Sigmoid colon (tissue), 4 donors: ENCODE data around the gene NLGN4X.

Source experiments
- CTCF ChIP-seq, 4 experiments: fragments of 450-650 bp in 3 of 4; fragments of 200-600 bp in 1 of 4; IDR thresholded peaks; one replicate each; pipeline ENCODE4 v1.5.1; 2016 to 2019; ENCODE audit warnings: antibody characterized with exemption in 4 of 4, mild to moderate bottlenecking in 3 of 4, moderate library complexity in 2 of 4
- POLR2A ChIP-seq, 2 donors: fragments of 450-650 bp; IDR thresholded peaks; one replicate each; pipeline ENCODE4 v1.6.1; 2016; ENCODE audit warnings: antibody characterized with exemption in 2 of 2, mild to moderate bottlenecking in 2 of 2, moderate library complexity in 2 of 2
- POLR2AphosphoS5 ChIP-seq, 4 donors: sonication (generic); formaldehyde crosslinking; IDR thresholded peaks; one replicate each; pipeline ENCODE4 v1.6.1; 2017; ENCODE audit warnings: antibody characterized with exemption in 4 of 4

GRCh38 chrX:5965406-5965805 lies 263.3 kb downstream of the NLGN4X start:
- no peak for TF ChIP-seq POLR2AphosphoS5 (IDR thresholded peaks at IDR 0.05)
- no peak for TF ChIP-seq CTCF (IDR thresholded peaks at IDR 0.05)
- no peak for TF ChIP-seq POLR2A (IDR thresholded peaks at IDR 0.05)
